AG04449 (cell line): ENCODE measurements around the gene AGPAT2.
A peak's percentile ranks its signal among the peaks of the same experiment; 100 is the strongest.

Experiments
- CTCF ChIA-PET: fragments of 350-600 bp; formaldehyde crosslinking; extraction: SDS; loops from one replicate; lab custom pipeline; 2021; ENCODE audit warnings: antibody characterized with exemption; lab: Yijun Ruan, JAX
- POLR2A ChIA-PET: fragments of 400-600, 350-600 bp; formaldehyde crosslinking; extraction: SDS; loops from one replicate; lab custom pipeline; 2020; ENCODE audit warnings: antibody characterized with exemption, inconsistent platforms; lab: Yijun Ruan, JAX
- DNase-seq: peaks from one replicate; pipeline ENCODE4 v3.0.0-alpha.2; 2010; ENCODE audit warnings: low read depth, low spot score
- H3K4me3 ChIP-seq: 2 replicates; pipeline ENCODE4 v1.5.1; 2011; ENCODE audit warnings: low read depth, mild to moderate bottlenecking, control low read depth, low read length
- TF ChIP-seq, protein P1 (sequence below): IDR thresholded peaks from one replicate; pipeline ENCODE4 v1.5.1; 2011; ENCODE audit warnings: mild to moderate bottlenecking, moderate library complexity, low read length, control low read depth, inconsistent platforms; ENCODE audit not compliant: insufficient read depth; ENCODE audit errors: missing control alignments

The AGPAT2 gene

DNA sequence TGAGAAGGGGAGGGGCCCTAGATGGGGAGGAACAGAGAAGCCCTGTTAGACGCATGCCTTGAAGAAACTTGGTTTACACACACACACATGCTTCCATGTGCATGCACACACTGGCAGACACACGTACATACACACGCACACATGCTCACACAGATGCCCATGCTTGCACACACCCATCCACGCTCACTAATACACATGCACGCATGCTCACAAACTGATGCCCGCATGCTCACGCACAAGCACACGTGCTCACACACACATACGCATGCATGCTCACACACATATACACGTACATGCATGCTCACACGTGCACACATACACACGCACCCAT lies 56.6 kb downstream of the AGPAT2 start:
- no peak for DNase-seq
- ChIA-PET CTCF (interaction anchor here (1.5 to 9.6 kb wide), 3 partner anchors 11 to 143 kb away, joined by 3 to 674 read pairs (median 4); no protein-coding TSS in a partner anchor), POLR2A (no interaction called here)
- TF ChIP-seq, protein P1, sequence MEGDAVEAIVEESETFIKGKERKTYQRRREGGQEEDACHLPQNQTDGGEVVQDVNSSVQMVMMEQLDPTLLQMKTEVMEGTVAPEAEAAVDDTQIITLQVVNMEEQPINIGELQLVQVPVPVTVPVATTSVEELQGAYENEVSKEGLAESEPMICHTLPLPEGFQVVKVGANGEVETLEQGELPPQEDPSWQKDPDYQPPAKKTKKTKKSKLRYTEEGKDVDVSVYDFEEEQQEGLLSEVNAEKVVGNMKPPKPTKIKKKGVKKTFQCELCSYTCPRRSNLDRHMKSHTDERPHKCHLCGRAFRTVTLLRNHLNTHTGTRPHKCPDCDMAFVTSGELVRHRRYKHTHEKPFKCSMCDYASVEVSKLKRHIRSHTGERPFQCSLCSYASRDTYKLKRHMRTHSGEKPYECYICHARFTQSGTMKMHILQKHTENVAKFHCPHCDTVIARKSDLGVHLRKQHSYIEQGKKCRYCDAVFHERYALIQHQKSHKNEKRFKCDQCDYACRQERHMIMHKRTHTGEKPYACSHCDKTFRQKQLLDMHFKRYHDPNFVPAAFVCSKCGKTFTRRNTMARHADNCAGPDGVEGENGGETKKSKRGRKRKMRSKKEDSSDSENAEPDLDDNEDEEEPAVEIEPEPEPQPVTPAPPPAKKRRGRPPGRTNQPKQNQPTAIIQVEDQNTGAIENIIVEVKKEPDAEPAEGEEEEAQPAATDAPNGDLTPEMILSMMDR = no peak
- no peak overlapping the region for H3K4me3 ChIP-seq

DNA sequence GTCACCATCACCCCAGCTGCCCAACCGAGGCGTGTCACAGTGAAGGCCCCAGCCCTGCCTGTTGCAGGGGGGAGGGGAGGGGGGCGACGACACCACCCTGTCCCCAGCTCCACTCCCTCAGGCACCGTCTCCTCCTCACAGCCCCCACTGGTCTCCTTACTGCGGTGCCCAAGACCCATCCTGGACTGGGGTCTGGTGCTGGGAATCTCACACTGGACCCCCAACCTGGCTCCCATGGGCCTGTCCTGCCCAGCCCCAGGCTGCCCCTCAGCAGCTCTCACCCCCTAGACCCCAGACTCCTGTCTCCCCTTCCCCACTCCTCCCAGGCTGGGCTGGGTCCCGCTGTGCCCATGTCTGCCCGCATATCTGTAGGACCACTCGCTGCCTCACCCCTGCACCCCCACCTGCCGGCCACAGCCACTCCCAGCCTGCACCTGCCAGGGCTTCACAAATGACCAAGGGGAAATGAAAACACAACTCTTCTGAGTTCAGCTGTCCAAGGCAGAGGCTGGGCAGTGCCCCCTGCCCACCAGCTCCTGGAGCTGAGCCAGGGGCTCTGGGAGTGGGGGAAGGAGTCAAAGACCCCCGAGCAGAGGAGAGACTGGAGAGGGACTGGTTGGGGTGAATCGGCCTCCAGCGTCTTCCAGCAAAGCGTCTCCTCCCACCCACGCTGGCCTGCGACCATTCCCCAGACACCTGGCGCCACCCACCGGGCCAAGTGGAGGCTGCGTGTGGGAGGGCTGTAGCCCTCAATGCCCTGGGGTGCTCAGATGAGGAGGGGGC lies 57.2 kb downstream of the AGPAT2 start:
- POLR2A ChIA-PET = no interaction called here
- TF ChIP-seq, protein P1 = peak; percentile 77
- CTCF ChIA-PET = interaction anchor here (1.1 to 9.6 kb wide), 6 partner anchors 12 to 142 kb away, joined by 3 to 674 read pairs (median 4); no protein-coding TSS in a partner anchor
- H3K4me3 ChIP-seq = no peak overlapping the region
- DNase-seq = no peak

DNA sequence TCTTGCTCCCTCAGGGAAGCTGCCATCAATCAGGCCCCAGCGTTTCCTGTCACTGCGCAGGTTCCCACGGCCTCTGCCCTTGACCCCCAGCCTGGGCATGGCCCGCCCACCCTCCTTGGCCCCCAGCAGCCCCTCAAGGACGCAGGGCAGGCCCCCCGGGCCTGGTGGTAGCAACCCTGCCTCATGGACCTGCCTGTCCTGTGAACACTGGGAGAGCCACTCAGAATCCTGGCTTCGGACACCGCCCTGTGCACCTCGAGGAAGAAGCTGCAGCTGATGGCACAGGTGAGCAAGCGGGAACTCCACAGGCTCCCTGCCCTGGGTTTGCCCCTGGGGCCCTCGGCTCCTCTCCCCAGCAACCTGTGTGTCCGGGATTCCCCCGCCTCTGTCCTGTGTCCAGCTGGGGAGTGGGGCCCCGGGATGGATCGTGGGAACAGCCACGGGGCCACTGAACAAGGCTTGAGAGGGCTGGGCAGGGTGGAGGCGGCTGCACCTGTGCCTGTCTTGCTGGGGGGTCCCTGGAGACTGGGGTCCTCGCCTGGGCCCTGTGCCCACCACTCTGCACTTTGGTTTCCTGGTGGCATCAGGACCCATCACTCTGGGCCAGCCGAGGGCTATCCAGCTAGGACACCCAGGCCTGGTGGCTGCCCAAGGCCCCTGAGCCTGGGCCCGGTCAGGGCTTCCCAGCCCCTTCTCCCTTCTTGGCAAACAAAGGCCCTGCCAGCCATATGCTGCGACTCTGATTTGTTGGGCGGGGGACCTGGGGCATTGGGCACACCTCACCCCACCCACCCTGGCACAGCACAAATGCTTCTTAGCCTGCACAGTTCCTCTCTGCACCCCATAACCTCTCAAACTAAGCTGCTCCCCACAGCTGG lies 58.0 kb downstream of the AGPAT2 start:
- CTCF ChIA-PET = interaction anchor here (1.1 to 9.6 kb wide), 9 partner anchors 12 to 142 kb away, joined by 3 to 674 read pairs (median 4); no protein-coding TSS in a partner anchor
- no peak overlapping the region for H3K4me3 ChIP-seq
- POLR2A ChIA-PET = no interaction called here
- no peak for DNase-seq
- TF ChIP-seq, protein P1 = no peak

DNA sequence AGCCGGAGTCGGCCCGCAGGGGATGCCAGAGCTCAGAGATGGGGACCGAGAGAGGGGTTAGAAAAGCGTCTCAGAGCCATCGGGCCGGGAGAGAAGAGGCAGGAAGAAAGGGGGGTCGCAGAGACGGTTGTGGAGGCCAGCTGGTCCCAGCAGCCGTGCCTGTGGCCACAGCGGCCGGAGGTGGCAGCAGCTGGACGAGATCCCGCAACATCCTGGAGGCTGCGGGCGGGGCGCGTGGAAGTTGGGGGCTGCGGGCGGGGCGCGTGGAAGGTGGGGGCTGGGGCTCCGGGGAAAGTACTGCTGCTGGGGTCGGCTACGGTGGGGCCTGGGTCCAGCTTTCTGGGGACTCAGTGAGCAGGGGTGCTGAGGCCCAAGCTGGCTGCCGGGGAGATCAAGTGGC lies 59.0 kb downstream of the AGPAT2 start:
- ChIA-PET CTCF (interaction anchor here (0.9 to 9.6 kb wide), 8 partner anchors 14 to 141 kb away, joined by 3 to 674 read pairs (median 6); no protein-coding TSS in a partner anchor), POLR2A (no interaction called here)
- H3K4me3 ChIP-seq = no peak overlapping the region
- DNase-seq = no peak
- TF ChIP-seq, protein P1 = no peak

DNA sequence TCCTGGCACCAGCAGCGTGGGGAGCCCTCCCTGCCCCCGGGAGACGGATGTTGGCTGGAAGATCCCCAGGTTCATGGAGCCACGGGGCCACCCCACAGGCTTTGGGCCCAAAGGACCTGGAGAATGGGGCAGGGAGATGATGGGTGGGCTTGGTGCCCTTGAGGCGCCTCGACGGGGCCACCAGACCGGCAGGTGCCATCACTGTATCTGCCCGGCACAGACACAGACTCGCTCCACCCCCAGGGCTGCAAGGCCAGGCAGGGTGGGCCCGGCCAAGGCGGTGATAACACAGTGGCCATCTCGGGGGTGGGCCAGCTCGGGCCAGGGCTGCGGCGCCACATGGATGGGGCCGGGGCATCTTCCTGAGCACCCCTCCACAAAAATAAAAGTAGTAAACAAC lies 59.6 kb downstream of the AGPAT2 start:
- CTCF ChIA-PET = interaction anchor here (0.9 to 9.6 kb wide), 10 partner anchors 13 to 140 kb away, joined by 3 to 674 read pairs (median 5); no protein-coding TSS in a partner anchor
- TF ChIP-seq, protein P1 = no peak
- no peak for DNase-seq
- no peak overlapping the region for H3K4me3 ChIP-seq
- POLR2A ChIA-PET = no interaction called here
